Glomerular endothelial cell (primary cell): Measurements from ENCODE around the gene SLC13A2. TPM values are rescaled to one million over a fixed set of nuclear protein-coding genes. Genes with fewer than 3 reads are reported as not detected.
"Not testable (repeated sequence)": the region's sequence is repeated elsewhere in the genome, so short reads cannot be mapped to it uniquely, and the experiment has no call there.

Source experiments
- DNase-seq: peaks from one replicate; pipeline ENCODE4 v3.0.0-alpha.2; 2011; ENCODE audit warnings: low read depth, low spot score; ENCODE audit errors: extremely low read depth
- total RNA-seq: library from RNA; depleted of rRNA; stranded (reverse); fragments of >200 nt; gene quantifications from 2 replicates; pipeline ENCODE4 v1.2.3, GENCODE V29; 2015

Gene SLC13A2, protein sequence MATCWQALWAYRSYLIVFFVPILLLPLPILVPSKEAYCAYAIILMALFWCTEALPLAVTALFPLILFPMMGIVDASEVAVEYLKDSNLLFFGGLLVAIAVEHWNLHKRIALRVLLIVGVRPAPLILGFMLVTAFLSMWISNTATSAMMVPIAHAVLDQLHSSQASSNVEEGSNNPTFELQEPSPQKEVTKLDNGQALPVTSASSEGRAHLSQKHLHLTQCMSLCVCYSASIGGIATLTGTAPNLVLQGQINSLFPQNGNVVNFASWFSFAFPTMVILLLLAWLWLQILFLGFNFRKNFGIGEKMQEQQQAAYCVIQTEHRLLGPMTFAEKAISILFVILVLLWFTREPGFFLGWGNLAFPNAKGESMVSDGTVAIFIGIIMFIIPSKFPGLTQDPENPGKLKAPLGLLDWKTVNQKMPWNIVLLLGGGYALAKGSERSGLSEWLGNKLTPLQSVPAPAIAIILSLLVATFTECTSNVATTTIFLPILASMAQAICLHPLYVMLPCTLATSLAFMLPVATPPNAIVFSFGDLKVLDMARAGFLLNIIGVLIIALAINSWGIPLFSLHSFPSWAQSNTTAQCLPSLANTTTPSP
- total RNA-seq, result not detected in 2 replicates

DNA sequence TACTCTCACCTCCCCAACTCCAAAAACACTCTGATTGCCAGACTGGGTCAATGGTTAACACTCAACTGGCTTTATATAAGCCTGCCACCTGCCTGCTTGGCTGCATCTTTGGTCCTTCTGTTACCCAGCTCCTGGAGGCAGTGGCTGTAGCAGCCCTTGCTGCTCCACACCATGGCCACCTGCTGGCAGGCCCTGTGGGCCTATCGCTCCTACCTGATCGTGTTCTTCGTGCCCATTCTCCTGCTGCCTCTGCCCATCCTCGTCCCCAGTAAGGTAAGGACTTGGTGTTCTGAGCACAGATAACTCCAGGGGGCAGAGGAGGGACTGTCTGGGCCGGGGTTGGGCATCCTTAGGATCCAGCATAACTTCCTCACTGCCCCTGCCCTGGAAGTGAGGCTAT, at the start of gene SLC13A2:
Gene SLC13A2 (plus strand): TSS at position 103 of the 400 bp plus-strand sequence. CDS start 69 bp downstream, at position 172.
- DNase-seq, result no peak

DNA sequence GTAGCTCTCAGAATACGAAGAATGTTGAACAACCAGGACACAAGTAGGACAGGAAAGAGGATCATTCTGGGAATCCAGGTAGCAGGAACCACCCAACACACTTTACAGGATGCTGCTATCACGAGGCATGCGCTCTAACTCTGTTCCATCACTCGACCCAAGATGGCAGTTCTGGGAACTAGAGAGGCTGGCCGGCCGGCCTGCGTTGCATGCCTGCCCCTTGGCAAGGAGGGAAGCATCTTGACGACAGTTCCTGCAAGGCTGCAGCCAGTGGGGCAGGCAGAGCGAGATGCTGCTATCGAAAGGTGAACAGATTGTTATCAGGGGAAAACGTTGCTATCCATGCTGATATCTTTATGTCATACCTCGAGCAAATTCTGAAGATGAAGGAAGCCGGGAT, 48.2 kb upstream of the SLC13A2 start:
- no peak for DNase-seq

DNA sequence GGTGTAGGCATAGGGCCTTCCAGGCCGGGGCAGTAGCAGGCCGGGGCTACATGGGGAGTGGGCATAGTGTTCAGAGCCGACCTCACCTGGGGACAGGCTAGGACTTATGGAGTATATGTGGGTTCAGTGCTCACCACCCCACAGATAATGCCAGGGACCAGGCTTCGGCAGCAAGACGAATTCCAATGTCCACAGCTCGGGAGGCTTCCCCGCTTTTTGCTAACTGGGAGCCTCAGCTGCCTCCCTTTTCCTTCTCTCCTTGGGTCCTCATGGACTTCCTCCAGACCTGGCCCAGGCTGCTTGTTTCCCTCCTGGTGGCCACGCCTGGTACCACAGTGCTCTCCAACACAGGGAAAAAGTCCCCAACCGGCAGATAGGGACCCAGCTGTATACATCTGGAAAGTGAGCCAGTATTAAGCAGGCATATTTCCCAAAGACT, 47.3 kb upstream of the SLC13A2 start:
- DNase-seq, result no peak

DNA sequence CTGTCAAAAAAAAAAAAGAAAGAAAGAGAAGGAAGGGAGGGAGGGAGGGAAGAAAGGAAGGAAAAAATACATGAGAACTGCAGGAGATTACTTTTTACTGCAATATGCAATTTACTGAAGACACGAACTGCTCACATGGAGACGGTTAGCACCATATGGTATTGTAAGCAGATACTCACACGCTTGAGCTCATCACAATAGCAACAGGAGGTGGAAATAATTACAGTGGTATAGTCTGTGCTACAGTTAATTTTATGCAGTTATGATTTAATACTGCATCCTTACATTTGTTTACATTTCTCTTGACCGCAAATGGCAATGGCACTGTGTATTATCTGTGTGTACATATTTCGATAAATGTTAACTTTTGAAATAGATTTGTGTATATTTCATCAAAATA, 46.1 kb upstream of the SLC13A2 start:
- DNase-seq, result no peak

DNA sequence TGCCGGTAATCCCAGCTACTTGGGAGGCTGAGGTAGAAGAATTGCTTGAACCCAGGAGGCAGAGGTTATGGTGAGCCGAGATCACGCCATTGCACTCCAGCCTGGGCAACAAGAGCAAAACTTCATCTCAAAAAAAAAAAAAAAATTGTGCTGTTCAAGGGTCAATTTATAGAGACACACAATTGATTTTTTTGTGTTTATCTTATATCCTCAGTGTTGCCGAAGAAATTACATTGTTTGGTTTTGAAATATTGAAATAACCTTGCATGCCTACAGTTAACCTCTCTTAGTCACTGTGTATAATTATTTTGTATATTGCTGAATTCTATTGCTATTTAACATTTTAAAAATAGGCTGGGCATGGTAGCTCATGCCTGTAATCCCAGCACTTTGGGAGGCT, 45.5 kb upstream of the SLC13A2 start:
- not testable (repeated sequence) for DNase-seq

DNA sequence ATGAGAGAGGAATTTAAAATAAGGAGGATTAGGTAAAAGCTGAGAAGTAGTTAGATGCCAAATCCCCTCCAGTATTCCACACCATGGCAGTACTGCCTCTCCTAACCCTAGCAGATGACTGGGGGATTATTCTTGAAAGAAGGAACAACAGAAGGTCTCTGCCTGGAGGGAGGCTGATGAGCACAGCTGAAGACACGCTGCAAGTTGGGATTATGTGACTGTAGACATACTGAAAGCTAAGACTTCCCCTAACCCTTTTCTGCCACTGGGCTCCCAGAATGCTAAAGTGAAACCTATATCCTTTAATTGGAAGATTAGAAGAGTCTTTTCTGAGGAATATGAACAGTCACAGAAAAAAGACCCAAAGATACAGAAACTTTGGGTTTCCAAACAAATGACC, 39.7 kb upstream of the SLC13A2 start:
- DNase-seq, result no peak

DNA sequence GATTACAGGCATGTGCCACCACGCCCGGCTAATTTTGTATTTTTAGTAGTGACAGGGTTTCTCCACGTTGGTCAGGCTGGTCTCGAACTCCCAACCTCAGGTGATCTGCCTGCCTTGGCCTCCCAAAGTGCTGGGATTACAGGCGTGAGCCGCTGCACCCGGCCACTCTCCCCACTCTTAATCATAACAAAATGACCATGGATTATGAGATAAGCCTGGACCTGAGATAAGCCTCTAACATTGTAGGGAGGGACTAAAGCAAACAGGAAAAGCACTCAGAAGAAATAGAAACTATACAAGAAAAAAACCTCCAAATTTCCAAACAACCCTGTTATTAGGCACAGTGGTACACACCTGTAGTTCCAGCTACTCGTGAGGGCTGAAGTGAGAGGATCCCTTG, 39.1 kb upstream of the SLC13A2 start:
- DNase-seq, result not testable (repeated sequence)

DNA sequence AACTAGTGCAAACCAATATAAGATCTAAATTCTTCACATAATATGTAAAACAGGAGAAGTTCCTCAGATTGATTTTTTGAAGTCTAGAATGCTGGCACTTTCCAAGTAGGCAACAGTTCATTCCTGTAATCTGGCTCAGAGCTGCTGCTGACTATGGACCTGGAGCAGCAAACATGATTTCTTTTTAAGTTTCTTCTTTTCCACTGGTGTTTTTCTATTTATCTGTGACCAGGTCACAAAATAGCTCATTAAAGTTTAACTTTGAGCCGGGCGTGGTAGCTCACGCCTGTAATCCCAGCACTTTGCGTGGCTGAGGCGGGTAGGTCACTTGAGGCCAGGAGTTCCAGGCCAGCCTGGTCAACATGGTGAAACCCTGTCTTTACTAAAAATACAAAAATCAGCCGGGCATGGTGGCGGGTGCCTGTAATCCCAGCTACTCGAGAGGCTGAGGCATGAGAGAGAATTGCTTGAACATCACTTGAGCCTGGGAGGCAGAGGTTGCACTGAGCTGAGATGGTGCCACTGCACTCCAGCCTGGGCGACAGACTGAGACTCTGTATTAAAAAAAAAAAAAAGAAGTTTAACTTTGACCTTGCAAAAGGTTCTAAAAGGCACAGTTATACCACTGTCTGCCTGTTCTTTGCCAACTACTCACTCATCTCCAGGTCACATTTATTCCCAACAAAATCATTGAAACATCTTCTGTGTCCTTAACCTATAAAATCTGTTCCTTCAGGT, 29.4 kb upstream of the SLC13A2 start:
- no peak for DNase-seq

DNA sequence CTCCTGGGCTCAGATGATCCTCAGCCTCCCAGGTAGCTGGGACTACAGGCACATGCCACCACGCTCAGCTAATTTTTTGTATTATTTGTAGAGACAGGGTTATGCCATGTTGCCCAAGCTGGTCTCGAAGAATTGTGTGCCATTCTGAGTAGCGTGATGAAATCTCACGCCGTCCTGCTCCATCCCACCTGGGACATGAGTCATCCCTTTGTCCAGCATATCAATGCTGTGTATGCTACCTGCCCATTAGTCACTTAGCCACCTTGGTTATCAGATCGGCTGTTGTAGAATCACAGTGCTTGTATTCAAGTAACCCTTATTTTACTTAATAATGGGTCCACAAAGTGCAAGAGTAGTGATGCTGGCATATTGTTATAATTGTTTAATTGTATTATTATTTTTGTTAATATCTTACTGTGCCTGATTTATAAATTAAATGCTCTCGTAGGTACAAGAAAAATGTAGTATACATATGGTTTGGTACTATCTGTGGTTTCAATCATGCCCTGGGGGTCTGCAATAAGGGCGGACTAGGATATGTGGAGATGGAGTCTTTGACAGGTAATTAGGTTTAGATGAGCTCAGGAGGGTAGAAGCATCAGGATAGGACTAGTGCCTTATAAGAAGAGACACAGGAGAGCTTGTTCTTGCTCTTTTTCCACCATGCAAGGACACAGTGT, 26.6 kb upstream of the SLC13A2 start:
- DNase-seq, result no peak

DNA sequence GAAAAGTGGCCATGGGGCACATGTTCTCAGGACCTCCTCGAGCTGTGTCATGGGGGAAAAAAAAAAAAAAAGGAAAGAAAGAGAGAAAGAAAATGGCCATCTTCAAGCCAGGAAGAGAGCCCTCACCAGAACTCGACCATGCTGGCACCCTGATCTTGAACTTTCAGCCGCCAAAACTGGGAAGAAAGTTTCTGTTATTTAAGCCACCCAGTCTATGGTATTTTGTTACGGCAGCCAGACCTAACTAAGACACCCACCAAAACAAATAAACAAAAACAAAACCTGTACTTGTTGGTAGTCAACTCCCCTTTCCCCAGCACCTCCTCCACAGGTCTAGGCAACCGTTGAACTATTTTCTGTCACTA, 26.1 kb upstream of the SLC13A2 start:
- no peak for DNase-seq

DNA sequence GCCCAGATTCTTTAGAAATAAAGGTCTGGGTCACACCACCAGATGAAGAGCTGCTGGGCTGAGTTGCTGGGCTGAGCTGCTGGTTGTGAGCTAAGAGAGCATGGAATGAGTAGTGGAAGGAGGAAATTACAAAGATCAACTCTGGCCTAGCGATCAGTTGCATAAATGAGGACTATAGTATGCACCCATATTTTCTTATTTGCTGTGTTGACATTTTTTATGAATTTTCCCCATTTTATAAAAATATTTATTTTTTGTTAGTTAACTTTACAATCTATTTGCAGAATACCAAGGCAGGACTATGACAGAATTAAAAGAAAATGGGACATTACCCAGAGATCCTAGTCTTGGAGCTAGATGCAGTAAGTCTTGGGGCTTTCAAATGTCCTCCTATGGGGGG, 23.6 kb upstream of the SLC13A2 start:
- DNase-seq, result no peak

DNA sequence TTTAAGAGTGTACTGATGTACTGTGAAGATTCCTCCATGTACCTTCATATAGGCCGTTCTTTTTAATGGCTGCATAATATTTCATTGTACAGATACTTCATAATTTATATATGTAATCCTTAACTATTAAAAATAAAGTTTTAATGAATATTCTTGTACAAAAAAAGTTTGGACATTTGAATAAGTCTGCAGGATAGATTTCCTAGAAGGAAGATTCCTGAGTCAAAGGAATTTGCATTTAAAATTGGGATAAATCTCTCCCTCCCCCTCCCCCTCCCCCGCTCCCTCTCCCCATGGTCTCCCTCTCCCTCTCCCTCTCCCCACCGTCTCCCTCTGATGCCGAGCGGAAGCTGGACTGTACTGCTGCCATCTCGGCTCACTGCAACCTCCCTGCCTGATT, 15.6 kb upstream of the SLC13A2 start:
- DNase-seq, result no peak

DNA sequence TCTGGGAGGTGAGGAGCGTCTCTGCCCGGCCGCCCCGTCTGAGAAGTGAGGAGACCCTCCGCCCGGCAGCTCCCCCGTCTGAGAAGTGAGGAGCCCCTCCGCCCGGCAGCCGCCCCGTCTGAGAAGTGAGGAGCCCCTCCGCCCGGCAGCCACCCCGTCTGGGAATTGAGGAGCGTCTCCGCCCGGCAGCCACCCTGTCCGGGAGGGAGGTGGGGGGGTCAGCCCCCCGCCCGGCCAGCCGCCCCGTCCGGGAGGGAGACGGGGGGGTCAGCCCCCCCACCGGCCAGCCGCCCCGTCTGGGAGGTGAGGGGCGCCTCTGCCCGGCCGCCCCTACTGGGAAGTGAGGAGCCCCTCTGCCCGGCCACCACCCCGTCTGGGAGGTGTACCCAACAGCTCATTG, 14.6 kb upstream of the SLC13A2 start:
- DNase-seq, result not testable (repeated sequence)

DNA sequence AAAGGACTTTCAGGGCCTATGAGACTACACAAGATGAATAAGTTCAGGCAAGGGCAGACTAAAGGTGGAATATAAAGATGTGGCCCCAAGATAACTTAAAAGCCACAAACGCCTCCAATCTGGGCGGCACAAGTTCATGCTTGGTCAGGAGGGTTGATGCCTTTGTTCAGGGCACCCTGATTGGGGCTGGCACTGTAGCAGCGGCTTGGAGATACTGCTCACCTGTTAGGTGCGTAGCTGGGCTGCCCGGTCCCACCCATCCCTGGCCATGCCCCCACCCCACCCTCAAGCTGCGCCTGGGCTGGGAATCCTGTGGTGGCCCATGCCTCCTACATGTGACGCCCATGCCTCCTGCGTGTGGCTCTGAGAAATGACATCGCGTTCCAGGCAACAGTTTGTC, 12.5 kb upstream of the SLC13A2 start:
- DNase-seq, result no peak

DNA sequence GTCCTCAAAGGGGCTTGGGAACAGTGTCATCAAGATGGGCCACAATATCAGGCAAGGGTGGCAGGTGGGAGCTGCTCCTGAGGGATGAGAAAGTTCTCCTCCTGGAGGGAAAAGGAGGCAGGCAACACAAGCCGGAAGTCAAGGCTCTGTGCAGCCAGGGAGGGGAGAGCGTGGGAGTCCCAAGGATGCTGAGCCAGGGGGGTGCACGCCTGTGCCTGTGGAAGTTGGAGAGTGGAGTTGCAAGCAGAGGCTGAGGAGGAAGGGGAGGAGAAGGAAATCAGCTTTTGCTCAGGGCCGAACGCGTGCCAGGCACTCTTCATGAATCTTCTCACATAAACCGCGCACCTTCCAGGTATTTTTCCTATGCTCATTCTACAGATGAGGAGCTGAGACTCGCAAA, 7.4 kb upstream of the SLC13A2 start:
- no peak for DNase-seq

DNA sequence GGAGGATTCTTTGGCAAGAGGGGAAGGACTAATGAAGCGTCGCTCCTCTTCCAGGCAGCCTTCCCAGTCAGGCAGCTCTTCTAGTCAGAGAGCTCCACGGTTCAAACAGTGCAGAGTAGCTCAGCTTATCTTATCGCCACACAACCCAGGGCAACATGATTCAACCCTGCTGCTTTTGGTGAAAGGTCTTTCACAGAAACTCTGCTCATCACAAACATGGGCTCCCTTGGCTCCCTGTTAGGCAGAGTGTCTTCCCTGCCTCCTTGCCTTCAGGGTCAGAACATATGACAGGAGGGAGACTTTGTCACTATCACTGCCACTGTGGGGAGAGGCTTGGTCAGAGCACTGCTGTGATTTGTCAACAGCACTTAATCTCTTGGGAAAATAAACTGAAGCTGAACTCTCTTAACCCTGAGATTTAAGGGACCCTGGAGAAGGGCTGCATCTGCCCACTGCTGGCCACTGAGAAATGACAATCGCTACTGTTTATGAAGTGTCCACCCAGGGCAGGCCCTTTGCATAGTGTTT, 6.9 kb upstream of the SLC13A2 start:
- no peak for DNase-seq

DNA sequence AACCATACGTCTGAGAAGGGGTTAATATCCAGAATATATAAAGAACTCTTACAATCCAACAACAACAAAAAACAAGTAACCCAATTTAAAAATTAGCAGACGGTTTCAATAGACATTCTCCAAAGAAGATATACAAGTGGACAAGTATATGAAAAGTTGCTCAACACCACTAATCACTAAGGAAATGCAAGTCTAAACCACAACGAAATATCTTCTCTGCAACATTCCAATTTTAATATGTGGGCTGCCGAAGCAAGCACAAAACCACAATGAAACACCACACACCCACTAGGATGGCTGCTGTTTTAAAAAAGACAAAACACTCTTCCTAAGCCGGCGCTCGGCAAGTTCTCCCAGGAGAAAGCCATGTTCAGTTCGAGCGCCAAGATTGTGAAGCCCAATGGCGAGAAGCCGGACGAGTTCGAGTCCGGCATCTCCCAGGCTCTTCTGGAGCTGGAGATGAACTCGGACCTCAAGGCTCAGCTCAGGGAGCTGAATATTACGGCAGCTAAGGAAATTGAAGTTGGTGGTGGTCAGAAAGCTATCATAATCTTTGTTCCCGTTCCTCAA, 5.9 kb upstream of the SLC13A2 start:
- no peak for DNase-seq

DNA sequence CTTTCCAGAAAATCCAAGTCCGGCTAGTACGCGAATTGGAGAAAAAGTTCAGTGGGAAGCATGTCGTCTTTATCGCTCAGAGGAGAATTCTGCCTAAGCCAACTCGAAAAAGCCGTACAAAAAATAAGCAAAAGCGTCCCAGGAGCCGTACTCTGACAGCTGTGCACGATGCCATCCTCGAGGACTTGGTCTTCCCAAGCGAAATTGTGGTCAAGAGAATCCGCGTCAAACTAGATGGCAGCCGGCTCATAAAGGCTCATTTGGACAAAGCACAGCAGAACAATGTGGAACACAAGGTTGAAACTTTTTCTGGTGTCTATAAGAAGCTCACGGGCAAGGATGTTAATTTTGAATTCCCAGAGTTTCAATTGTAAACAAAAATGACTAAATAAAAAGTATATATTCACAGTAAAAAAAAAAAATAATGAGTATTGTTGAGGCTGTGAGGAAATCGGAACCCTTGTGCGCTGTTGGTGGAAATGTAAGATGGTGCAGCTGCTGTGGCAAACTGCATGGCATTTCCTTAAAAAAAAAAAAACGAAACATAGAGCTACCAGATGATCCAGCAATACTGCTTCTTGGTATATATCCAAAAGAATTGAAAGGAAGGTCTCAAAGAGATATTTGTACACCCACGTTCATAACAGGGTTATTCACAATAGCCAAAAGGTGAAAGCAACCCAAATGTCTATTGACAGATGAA, 5.3 kb upstream of the SLC13A2 start:
- not testable (repeated sequence) for DNase-seq

DNA sequence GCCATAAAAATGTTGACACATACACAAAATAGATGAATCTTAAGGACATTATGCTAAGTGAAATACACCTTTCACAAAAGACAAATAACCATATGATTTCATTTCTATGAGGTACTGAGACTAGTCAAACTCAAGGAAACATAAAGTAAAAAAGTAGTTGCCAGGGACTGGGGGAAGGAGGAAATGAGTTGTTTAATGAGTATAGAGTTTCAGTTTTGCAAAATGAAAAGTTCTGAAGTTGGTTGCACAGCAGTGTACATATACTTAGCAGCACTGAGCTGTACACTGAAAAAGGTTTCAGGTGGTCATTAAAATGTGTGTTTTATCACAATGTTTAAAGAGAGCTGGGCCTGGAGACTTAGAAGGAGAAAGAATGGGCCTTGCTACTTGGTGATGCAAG, 4.7 kb upstream of the SLC13A2 start:
- DNase-seq, result no peak

DNA sequence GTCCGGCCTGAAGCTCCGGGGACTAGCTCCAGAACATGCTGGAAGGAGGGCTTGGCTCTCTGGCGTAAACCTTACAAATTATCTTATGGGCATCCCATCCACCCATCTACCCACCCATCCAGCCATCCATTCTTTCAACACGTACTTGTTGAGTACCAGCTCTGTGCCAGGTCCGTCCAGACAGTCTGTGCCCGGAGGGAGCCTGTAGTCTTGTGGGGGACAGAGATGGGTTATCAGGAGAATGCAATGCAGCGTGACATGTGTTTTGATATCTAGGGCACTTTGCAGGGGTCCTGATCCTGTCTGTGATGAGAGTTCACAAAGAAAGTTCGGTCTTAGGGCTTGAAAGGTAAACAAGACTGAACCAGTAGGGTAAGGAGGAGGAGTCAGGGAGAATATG, 4.1 kb upstream of the SLC13A2 start:
- DNase-seq, result no peak
